K562 (cell line): ENCODE measurements around the gene CTSG. TPM values are rescaled to one million over a fixed set of nuclear protein-coding genes. Genes with fewer than 3 reads are reported as not detected.

Source experiments
- ATAC-seq: fragments of 200-7000 bp; cut with Tn5 transposase; 3 replicates; pipeline ENCODE4 v1.9.1; 2020; ENCODE audit warnings: moderate library complexity
- BruUV-seq: library from RNA; stranded (reverse); fragments of 400-500 nt; replicated peaks from 2 replicates; lab custom pipeline; 2021; lab: Mats Ljungman, UMichigan
- CTCF ChIA-PET: fragments of 300-600 bp; formaldehyde crosslinking; extraction: SDS; loops from one replicate; lab custom pipeline; 2021; ENCODE audit warnings: low intra/inter-chr PET ratio; lab: Yijun Ruan, JAX
- POLR2A ChIA-PET: fragments of 300-600, 350-650 bp; sonication (Branson Sonifier 250); formaldehyde crosslinking; extraction: SDS; loops from one replicate; lab custom pipeline; 2021; ENCODE audit warnings: antibody characterized with exemption, inconsistent platforms; lab: Yijun Ruan, JAX
- DNase-seq, 4 experiments: peaks; one replicate each; pipeline versions ENCODE4 v3.0.0 to v3.0.0-alpha.2; 2011 to 2018; ENCODE audit warnings: low spot score in 3 of 4, mixed read lengths in 3 of 4; ENCODE audit errors: extremely low read depth in 1 of 4
- FAIRE-seq: peaks from 2 replicates; lab custom pipeline; 2011; peaks lifted over from hg19 to GRCh38; lab: Jason Lieb, UNC
- H2AFZ ChIP-seq: 2 replicates; pipeline ENCODE4 v1.6.0; 2011; ENCODE audit warnings: low read depth, low read length, control low read depth, inconsistent platforms
- H3K27ac ChIP-seq: fragments of 200-600 bp; 3 replicates; pipeline ENCODE4 v1.8.0; 2011; ENCODE audit warnings: low read depth, mild to moderate bottlenecking, control low read depth, inconsistent platforms, low read length, moderate library complexity, mixed read lengths; ENCODE audit errors: extremely low read depth
- H3K27me3 ChIP-seq, 2 experiments: fragments of 300-600 bp in 1 of 2; 2 replicates in 1 of 2; 3 replicates in 1 of 2; pipeline versions ENCODE4 v1.6.0 to v1.8.0; 2011; ENCODE audit warnings: inconsistent platforms in 2 of 2, low read length in 2 of 2, mild to moderate bottlenecking in 1 of 2, mixed read lengths in 1 of 2, moderate library complexity in 1 of 2; ENCODE audit not compliant: control insufficient read depth in 2 of 2, insufficient read depth in 2 of 2
- H3K36me3 ChIP-seq: fragments of 300-600 bp; 3 replicates; pipeline ENCODE4 v1.8.0; 2011; ENCODE audit warnings: mild to moderate bottlenecking, low read length, inconsistent platforms; ENCODE audit not compliant: control insufficient read depth, insufficient read depth
- H3K4me1 ChIP-seq, 2 experiments: fragments of 200-600 bp in 1 of 2; replicated peaks in 1 of 2; 2 replicates in 1 of 2; 3 replicates in 1 of 2; pipeline versions ENCODE4 v1.5.1 to v1.8.0; 2011; ENCODE audit warnings: inconsistent platforms in 2 of 2, low read length in 2 of 2, mild to moderate bottlenecking in 1 of 2, mixed read lengths in 1 of 2, moderate library complexity in 1 of 2; ENCODE audit not compliant: control insufficient read depth in 2 of 2, insufficient read depth in 2 of 2
- H3K4me2 ChIP-seq: 2 replicates; pipeline ENCODE4 v1.6.1; 2011; ENCODE audit warnings: low read length, control low read depth, inconsistent platforms, mixed read lengths; ENCODE audit not compliant: insufficient read depth
- H3K4me3 ChIP-seq: fragments of 200-600 bp; sonication (generic), shearing (Covaris generic); 2 replicates; pipeline ENCODE4 v1.5.1; 2016; ENCODE audit warnings: control low read depth, inconsistent platforms
- H3K79me2 ChIP-seq: fragments of 200-600 bp; 3 replicates; pipeline ENCODE4 v1.8.0; 2011; ENCODE audit warnings: low read length, inconsistent platforms; ENCODE audit not compliant: control insufficient read depth, insufficient read depth
- H3K9ac ChIP-seq, 2 experiments: 2 replicates each; pipeline versions ENCODE4 v1.6.0 to v1.6.1; 2011; ENCODE audit warnings: low read depth in 2 of 2, low read length in 2 of 2, control low read depth in 1 of 2, inconsistent platforms in 1 of 2, mild to moderate bottlenecking in 1 of 2, mixed read lengths in 1 of 2; ENCODE audit not compliant: insufficient read depth in 1 of 2
- H3K9me1 ChIP-seq: one replicate; pipeline ENCODE4 v1.6.0; 2011; ENCODE audit warnings: inconsistent platforms, mild to moderate bottlenecking, low read length, moderate library complexity; ENCODE audit not compliant: control insufficient read depth, insufficient read depth
- H3K9me3 ChIP-seq: replicated peaks from 2 replicates; pipeline ENCODE4 v1.5.1; 2011; ENCODE audit warnings: low read depth, low read length, inconsistent platforms; ENCODE audit not compliant: control insufficient read depth, insufficient read depth
- H4K20me1 ChIP-seq: replicated peaks from 2 replicates; pipeline ENCODE4 v1.6.1; 2011; ENCODE audit warnings: low read length, inconsistent platforms, mixed read lengths; ENCODE audit not compliant: control insufficient read depth, insufficient read depth
- HINFP ChIP-seq: fragments of 450-650 bp; conservative IDR thresholded peaks from 2 replicates; pipeline ENCODE4 v1.6.1; 2016; ENCODE audit warnings: missing genetic modification characterization, low read depth, mild to moderate bottlenecking, control low read depth, missing compliant biosample characterization
- KHSRP ChIP-seq: fragments of 450-650 bp; IDR thresholded peaks from 2 replicates; pipeline ENCODE4 v1.6.1; 2017
- MXD1 ChIP-seq: fragments of 250-450 bp; sonication (Bioruptor Pico); IDR thresholded peaks from 2 replicates; pipeline ENCODE4 v1.8.0; 2021; ENCODE audit warnings: borderline replicate concordance, mild to moderate bottlenecking, moderate library complexity; ENCODE audit not compliant: poor library complexity, severe bottlenecking
- NFIC ChIP-seq: fragments of 450-650 bp; IDR thresholded peaks from 2 replicates; pipeline ENCODE4 v1.6.1; 2017; ENCODE audit warnings: mild to moderate bottlenecking, inconsistent platforms
- RNF2 ChIP-seq: sonication (generic); IDR thresholded peaks from 2 replicates; pipeline ENCODE4 v1.6.1; 2016
- SRSF7 ChIP-seq: fragments of 200-400 bp; formaldehyde crosslinking; optimal IDR thresholded peaks from 2 replicates; pipeline ENCODE3; 2017; ENCODE audit warnings: mild to moderate bottlenecking, low read depth, low read length
- ZNF274 ChIP-seq: IDR thresholded peaks from 2 replicates; pipeline ENCODE4 v1.6.1; 2011; ENCODE audit warnings: low read depth, mild to moderate bottlenecking, low read length, moderate library complexity, borderline replicate concordance
- WGBS: fragments of 100-300 bp; shearing (Covaris generic); methylation state at CpG from one replicate; pipeline ENCODE4 v1.1.6; 2016; ENCODE audit warnings: low coverage, mixed read lengths; ENCODE audit not compliant: insufficient coverage; ENCODE audit errors: missing lambda C conversion rate; 5-methylcytosine and 5-hydroxymethylcytosine counted together
- in situ Hi-C: fragments of 300-500 bp; cut with MboI; formaldehyde crosslinking; loops from 4 replicates; pipeline ENCODE4 v1.15.0; 2018; ENCODE audit warnings: inconsistent platforms, mixed read lengths
- intact Hi-C: fragments of 100-400 bp; cut with micrococcal nuclease; formaldehyde crosslinking; loops from 2 replicates; pipeline ENCODE4 v1.14.2; 2022
- polyA plus RNA-seq, 8 experiments: library from polyadenylated mRNA; depleted of rRNA in 4 of 8; stranded (reverse) in 5 of 8; unstranded in 3 of 8; fragments of >200 nt; fragmentation: Nextera tagmentation in 2 of 8; fragmentation: Illumina TruSeq in 1 of 8; extraction: Ambion mirVana in 2 of 8; extraction: Trizol in 1 of 8; gene quantifications; 2 replicates each; pipeline versions ENCODE4 v1.2.1 to v1.2.3, GENCODE V29; 2011 to 2014; ENCODE audit warnings: inconsistent platforms in 1 of 8, missing spikeins in 1 of 8
- total RNA-seq, 7 experiments: library from RNA; depleted of rRNA in 6 of 7; stranded (reverse); fragments of >200 nt in 6 of 7; fragmentation: Illumina TruSeq in 2 of 7; extraction: Trizol in 2 of 7; gene quantifications; 2 replicates each; pipeline versions ENCODE4 v1.2.1 to v1.2.3, GENCODE V29; 2011 to 2021; ENCODE audit warnings: low replicate concordance in 1 of 7

The CTSG gene
- total and polyA plus RNA-seq, 9 of the 15 experiments (the other 6 are each of a cell fraction or from before 2014, with no cell fraction given), result not detected

- no peaks in the 10 kb centered on the region for H3K9me3 ChIP-seq
- H4K20me1 ChIP-seq, result no peaks in the 10 kb centered on the region
- ATAC-seq, result no peak
- TF ChIP-seq NFIC (peak; percentile 76), KHSRP (no peak)
- TF ChIP-seq, all 486 proteins: peak for 1
- in situ Hi-C loops, result no loop called here
- BruUV-seq, result no TSS peak
- Histone ChIP-seq H3K9me1 (no peaks in the 10 kb centered on the region), H3K27me3 (no peaks in the 10 kb centered on the region), H3K4me2 (no peak overlapping the region), H3K36me3 (no peaks in the 10 kb centered on the region), H3K4me1 (no peaks in the 10 kb centered on the region), H2AFZ (no peak overlapping the region), H3K9ac (no peak overlapping the region), H3K27ac (no peak overlapping the region), H3K79me2 (no peaks in the 10 kb centered on the region), H3K4me3 (no peak overlapping the region)
- ChIA-PET CTCF (no interaction called here), POLR2A (no interaction called here)
- intact Hi-C loops, result no loop called here
- FAIRE-seq (no peak), DNase-seq (peak in 1 of 4 experiments; percentile 8)
Measured at GRCh38 chr14:24612196-24612595, 36.1 kb upstream of the CTSG start.

- DNase-seq (no peak), FAIRE-seq (no peak), ATAC-seq (no peak)
- Histone ChIP-seq H3K4me1 (no peaks in the 10 kb centered on the region), H3K4me3 (no peak within 1 kb of the TSS), H2AFZ (no peak within 1 kb of the TSS), H3K9me3 (no peaks in the 10 kb centered on the region), H3K27ac (no peak within 1 kb of the TSS), H3K9me1 (no peaks in the 10 kb centered on the region), H3K79me2 (no peaks in the 10 kb centered on the region), H3K9ac (no peak within 1 kb of the TSS), H3K27me3 (no peaks in the 10 kb centered on the region), H3K4me2 (no peak within 1 kb of the TSS), H4K20me1 (no peaks in the 10 kb centered on the region), H3K36me3 (no peaks in the 10 kb centered on the region)
- BruUV-seq, result no TSS peak
- no peak for TF ChIP-seq MXD1 (CRISPR knock-in tag)
- TF ChIP-seq ZNF274, result no peak
- TF ChIP-seq RNF2, result no peak
- TF ChIP-seq SRSF7, result no peak
- no peak for TF ChIP-seq HINFP (tag)
- ChIA-PET POLR2A (no interaction called here), CTCF (no interaction called here)
- WGBS, result 21% methylated on average over 2 of the region's 2 CpGs
- intact Hi-C loops, result no loop called here
- in situ Hi-C loops, result no loop called here
Measured at GRCh38 chr14:24609655-24610344, 33.8 kb upstream of the CTSG start, which contains the start of gene GZMH. Gene GZMH (minus strand): TSS chr14:24609685. CDS start chr14:24609613, 72 bp downstream.
